ENCODE results near the gene BCKDK.

- TF ChIP-seq, protein P1, sequence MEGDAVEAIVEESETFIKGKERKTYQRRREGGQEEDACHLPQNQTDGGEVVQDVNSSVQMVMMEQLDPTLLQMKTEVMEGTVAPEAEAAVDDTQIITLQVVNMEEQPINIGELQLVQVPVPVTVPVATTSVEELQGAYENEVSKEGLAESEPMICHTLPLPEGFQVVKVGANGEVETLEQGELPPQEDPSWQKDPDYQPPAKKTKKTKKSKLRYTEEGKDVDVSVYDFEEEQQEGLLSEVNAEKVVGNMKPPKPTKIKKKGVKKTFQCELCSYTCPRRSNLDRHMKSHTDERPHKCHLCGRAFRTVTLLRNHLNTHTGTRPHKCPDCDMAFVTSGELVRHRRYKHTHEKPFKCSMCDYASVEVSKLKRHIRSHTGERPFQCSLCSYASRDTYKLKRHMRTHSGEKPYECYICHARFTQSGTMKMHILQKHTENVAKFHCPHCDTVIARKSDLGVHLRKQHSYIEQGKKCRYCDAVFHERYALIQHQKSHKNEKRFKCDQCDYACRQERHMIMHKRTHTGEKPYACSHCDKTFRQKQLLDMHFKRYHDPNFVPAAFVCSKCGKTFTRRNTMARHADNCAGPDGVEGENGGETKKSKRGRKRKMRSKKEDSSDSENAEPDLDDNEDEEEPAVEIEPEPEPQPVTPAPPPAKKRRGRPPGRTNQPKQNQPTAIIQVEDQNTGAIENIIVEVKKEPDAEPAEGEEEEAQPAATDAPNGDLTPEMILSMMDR (IDR thresholded peaks at IDR 0.05; ENCODE audit: low read depth, low read length), result no peak
- peak; percentile 78 for TF ChIP-seq MYC (IDR thresholded peaks at IDR 0.05; ENCODE audit: low read depth, low read length)
Observed at GRCh38 chr16:31128711-31129567, 20.8 kb downstream of the BCKDK start.
